ENCODE results near the gene COL27A1.

Gene COL27A1

GRCh38 chr9:114230068-114230467 lies 74.7 kb downstream of the COL27A1 start:
- no peak for DNase-seq

DNA sequence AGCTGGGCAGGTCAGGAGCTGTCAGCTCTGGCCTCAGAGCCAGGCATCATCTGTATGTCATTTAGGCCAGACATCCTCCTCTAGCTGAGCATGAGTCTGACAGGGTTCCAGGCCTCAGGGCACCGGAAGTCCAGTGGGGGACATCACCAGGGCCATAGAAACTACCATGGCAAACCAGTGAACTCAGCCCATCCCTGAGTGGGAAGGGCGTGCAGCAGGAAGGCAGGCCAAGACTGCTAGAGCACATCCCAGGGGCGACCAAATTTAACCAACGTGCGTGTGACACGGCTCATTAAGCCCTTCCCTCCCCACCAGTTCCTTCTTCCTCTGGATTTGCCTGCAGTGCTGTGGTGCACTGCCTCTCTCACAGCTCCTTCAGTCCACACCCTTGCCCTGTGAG lies 75.9 kb downstream of the COL27A1 start:
- no peak for DNase-seq

GRCh38 chr9:114231719-114232449 lies 76.5 kb downstream of the COL27A1 start:
- DNase-seq: no peak

DNA sequence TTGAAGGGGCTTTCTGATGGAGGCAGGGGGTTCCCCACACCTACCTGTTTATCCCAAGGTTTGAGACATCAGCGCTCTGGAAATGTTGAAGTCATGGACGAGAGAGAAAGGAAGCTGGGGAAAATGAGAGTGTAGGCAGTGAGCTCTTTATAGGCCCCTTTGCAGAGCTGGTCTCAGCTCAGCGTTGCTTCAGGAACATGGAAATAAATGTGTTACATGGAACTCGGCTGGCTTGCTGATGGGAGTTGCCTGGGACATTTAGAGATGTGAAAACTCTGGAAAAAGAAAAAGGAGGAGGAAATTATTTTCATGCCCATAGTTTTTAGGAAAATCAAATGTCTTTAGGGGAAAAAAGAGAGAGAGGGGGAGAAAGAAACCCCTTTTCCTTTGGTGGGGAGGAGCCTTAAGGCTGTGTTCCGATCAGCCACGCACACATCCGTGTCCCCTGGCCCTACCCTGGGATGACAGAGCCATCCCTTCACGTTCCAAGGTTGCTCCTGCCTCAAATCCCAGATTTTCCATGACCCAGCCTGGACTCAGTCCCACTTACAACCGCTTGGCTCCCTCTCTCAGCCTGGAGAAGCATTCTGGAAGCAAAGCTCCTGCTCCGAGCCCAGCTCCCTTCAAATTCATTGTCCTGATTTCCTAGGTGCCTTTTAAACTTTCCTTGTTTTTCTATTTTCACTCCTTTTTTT lies 78.3 kb downstream of the COL27A1 start:
- DNase-seq: no peak

DNA sequence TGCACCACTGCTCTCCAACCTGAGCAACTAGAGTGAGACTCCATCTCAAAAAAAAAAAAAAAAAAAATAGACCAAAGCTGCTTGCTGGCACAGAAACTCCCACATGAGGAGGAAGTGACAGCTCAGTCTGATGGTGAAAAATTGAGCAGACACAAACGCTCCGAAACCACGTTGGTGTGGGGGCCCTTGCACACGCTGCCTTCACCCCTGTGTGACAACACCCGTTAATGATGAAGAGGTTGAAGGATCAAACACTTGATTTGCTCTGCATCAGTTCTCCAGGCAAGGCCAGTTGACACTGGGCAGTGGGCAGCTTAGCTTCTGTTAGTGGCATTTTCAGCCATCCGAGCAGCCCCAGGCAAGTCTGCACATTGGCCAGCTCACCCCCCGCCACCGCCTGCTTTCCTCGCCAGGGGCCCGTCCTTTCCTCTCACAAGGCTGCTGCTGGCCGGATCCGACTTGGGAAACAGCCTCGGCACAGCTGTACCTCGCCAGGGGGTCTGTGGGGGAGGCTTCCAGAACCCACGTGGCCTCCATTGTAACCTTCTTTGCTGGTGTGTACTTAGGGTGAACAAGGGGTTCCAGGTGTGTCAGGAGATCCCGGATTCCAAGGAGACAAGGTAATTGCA lies 79.8 kb downstream of the COL27A1 start:
- DNase-seq: no peak

DNA sequence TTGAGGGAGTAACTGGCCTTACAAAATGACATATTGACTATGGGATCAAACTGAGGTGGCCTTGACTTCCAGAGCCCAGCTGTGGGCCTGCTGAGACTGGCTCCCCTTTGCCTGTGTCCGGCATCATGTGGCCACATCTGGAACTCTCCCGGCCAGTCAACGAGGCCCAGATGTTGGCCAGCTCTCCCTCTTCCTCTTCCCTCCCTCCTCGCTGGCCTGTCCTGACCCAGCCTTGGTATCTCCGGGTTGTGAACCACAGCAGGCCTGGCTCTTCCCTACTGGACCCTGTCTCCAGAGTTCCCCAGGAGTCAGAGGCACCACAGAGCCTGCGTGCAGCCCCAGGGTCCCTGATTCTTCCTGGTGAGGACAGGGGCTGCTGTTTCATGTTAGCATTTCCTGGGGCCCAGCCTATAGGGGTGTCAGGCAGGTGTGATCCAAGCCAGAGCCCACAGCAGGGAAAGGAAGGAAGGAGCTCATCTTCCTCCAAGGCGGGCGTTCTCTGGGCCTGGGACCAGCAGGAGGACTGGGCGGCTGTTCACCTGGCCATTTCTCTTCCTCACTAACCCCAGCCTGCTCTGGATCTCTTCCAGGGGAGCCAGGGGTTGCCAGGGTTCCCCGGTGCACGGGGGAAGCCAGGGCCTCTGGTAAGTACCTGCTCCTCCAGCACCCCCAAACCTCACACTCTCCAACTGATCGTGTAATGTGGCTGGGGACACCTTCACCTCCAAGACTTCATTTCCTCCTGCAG lies 81.2 kb downstream of the COL27A1 start:
- no peak for DNase-seq

- no peak for DNase-seq
Measured at GRCh38 chr9:114237247-114237646, 81.9 kb downstream of the COL27A1 start.

- no peak for DNase-seq
Measured at GRCh38 chr9:114237781-114238180, 82.4 kb downstream of the COL27A1 start.

DNA sequence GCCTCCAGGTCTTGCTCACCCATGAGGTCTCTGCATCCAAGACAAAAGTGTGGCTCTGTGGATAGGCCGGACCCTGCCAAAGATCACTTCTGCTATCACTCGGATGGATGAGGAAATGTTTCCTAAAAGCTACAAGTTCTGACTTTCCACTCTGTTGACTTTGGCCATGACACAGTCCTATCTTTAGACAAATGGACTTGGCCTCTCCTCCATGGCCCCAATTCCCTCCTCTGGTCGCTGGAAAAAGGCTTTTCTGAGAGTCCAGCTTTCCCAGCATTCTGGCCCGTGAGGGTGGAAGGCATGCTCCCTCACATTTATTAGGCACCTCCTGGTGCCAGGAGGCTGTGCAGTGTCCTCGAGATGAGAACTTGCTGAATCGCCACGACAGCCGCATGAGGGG lies 83.1 kb downstream of the COL27A1 start:
- no peak for DNase-seq

DNA sequence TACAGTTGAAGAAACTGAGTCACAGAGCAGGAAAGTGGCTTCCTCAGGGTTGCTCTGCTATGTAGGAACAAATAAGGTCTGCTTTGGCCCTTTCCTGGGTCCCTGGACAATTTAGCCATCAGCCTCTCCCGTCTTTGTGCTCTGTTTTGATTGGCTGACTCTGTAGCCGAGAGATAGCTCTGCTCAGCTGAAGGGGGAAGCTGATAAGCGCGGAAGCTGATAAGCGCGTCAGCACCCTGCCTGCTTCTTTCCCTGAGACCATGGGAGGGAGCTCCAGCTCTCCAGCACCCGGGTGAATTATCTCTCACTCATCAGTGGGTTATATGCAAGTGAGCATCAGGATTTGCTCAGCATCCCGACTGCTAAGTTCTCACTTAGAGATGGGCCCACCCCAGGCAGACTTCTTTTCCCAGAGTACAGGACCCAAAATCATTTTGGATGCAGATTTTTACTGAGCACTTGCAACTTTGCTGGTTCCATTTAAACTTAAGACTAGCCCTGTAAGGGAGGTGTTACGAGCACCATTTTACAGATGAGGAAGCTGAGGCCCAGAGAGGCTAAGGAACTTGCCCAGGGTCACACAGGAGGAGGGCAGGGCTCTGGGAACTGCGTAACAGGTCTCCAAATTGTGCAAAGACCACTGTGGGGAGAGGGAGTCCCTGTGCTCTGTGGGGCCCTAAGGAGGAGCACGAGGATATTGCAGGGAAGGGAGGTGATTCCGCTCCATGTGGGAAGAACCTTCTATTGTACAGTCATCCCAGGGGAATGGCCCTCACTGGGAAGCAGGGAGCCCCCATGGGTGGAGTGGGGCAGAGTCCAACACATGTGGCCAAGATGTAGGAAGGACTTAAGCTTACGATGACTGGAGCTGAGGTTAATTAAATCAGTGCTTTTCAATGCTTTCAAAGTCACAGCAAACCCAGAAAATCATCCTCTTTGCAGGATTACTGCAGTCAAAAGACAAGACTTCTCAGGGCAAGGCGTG lies 83.8 kb downstream of the COL27A1 start:
- no peak for DNase-seq

DNA sequence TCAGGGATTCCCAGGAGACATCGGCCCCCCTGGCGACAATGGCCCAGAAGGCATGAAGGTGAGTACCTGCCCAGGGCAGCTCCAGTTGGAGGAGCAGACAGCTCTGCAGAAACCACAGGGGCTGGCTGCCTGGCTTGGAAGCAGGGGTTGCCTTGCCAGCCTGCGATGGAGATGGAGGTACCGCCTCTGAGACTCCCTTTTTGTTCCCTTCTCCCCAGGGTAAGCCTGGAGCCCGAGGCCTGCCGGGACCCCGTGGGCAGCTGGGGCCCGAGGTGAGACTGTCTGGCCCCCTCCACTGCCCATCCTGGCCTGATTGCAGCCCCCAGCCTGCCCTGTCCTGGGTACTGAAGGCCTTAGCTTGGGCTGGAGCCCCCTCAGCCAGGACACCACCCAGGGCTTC lies 84.9 kb downstream of the COL27A1 start:
- no peak for DNase-seq

- DNase-seq: no peak
Measured at GRCh38 chr9:114240647-114241558, 85.6 kb downstream of the COL27A1 start.

DNA sequence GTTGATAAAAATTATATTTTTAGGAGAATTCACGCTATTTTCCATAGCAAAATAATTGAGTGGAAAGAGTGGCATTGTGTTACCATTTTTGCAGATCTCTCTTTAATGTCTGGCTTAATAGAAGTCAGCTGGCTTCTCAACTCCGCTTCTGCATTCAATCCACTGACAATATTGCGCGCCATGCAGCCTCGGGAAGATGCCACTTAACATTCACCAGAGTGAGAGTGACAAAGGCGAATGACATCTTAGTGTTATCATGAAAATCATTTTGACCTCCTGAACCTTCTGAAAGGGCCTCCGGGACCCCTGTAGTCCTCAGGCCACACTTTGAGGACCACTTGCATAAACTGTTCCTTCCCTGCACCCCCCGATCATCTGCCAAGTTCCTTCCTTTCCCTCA lies 87.5 kb downstream of the COL27A1 start:
- no peak for DNase-seq

DNA sequence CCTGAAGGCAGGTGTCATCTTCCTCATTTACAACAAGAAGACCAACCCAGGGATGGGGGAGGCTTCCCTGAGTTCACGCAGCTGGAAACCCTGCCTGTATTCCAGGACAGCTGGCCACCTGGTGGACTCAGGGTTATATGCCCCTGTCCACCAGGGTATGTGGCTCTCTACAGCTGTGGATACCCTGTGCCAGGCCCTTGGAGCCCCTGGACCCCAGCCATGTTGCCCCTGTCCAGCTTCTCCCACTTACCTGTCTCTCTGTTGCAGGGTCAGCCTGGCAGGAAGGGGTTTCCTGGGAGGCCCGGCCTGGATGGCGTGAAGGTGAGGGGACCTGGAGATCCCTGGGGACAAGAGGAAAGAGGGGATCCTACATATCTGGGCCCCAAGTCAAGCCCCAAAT lies 87.9 kb downstream of the COL27A1 start:
- DNase-seq: no peak

- DNase-seq: no peak
Measured at GRCh38 chr9:114244570-114244969, 89.2 kb downstream of the COL27A1 start.

DNA sequence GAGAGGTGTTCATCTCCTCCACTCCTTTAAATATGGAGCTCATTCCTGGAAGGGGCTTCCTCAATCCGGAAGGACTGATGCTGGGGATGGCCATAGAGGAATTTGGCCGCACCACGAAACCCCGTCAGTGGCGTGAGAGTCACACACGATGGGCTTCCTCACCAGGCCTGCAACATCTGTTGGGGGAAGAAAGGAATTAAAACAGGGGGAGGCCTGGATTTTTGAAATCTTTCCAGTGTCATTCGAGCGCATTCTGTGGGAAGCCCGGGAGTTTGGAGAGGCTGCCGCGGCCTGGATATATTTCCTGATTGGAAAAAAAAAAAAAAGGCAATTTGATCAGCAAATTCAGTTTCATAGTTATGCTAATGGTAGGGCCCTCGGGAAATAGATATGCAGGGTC lies 91.2 kb downstream of the COL27A1 start:
- DNase-seq: no peak

DNA sequence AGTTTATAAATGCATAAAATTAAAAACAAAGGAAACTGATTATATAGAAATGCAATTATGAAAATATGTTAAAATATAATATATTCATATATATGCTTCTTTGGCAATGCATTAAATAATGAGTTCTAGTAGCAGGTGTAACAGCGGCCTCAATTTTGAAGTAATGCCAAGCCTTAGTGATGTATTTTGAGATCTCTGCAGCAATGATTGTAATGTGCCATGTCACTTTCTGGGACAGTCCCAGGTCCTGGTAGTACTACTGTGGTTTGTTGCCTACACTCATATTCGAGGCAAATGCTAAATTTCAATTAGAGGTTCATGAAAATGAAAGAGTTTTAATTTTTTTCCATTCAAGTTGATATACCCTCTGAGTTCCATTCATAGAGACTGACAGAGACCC lies 91.7 kb downstream of the COL27A1 start:
- DNase-seq: no peak

GRCh38 chr9:114247491-114247890 lies 92.2 kb downstream of the COL27A1 start:
- DNase-seq: no peak

DNA sequence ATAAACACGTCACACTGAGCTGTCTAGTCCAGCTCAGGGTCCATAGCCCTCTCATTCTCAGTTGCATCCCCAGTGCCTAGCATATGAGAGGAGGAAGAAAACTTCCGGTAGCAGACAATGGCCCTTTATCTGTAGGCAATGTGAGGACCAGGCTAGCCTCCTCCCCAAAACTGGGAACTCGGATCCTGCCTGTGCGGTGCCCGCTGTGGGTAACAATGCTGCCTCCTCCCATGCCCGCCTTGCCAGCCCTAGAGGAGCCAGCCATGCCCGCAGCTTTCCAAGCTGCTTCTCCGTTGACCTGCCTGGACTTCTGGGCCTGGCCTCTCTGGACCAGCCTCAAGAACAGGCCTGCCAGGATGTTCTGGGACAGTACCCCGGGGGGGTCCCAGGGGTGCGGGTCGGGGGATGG lies 93.0 kb downstream of the COL27A1 start:
- no peak for DNase-seq

- no peak for DNase-seq
Measured at GRCh38 chr9:114249424-114250234, 94.3 kb downstream of the COL27A1 start.

Data from activated naive CD4-positive, alpha-beta T cell (primary cell).